ENCODE data around the gene COL19A1.

COL19A1 gene

DNA sequence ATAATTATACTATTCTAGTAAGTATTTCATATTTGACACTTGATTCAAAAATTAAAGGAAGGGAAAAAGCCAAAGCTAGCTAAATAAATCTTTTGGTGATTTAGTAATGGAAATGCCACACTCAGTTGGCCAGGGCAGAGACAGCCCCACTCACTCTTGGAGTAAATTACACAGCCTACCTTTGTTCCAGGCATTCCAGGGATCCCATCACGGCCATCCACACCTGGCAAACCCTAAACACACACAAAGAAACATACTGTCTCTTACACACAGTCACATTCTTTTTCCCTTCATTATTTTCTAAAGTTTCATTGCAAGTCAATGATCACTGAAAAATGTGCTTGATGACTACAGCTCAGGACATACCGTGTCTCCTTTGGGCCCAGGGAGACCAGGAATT is 388.4 kb downstream of the COL19A1 start:
- DNase-seq (ENCODE audit: low spot score), result no peak
- TF ChIP-seq, protein P1, sequence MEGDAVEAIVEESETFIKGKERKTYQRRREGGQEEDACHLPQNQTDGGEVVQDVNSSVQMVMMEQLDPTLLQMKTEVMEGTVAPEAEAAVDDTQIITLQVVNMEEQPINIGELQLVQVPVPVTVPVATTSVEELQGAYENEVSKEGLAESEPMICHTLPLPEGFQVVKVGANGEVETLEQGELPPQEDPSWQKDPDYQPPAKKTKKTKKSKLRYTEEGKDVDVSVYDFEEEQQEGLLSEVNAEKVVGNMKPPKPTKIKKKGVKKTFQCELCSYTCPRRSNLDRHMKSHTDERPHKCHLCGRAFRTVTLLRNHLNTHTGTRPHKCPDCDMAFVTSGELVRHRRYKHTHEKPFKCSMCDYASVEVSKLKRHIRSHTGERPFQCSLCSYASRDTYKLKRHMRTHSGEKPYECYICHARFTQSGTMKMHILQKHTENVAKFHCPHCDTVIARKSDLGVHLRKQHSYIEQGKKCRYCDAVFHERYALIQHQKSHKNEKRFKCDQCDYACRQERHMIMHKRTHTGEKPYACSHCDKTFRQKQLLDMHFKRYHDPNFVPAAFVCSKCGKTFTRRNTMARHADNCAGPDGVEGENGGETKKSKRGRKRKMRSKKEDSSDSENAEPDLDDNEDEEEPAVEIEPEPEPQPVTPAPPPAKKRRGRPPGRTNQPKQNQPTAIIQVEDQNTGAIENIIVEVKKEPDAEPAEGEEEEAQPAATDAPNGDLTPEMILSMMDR (IDR thresholded peaks at IDR 0.05; ENCODE audit: extremely low read depth, missing control alignments), result no peak

DNA sequence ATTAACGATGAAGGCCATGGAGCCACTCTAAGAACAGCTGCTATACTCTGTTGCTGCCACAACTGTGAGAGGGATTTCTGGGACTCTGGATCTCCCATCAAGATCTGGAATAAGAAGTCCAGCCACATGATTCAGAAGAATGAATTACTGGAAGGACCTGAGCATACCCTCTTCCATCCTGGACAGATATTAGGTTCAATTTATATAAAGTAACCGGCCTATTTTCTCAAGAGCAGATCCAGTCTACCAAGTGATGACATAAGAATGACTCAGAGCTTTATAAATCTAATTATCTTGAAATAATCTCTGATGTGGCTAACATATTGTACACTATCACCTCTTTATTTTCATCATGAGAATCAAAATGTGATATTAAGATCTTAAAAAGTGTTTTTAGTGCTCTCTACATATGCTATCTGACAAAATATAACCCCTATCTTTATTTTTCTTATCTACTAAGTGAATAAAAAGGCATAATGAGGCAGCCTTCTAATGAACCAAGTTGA is 391.5 kb downstream of the COL19A1 start:
- TF ChIP-seq, protein P1 (IDR thresholded peaks at IDR 0.05; ENCODE audit: extremely low read depth, missing control alignments), result no peak
- no peak for DNase-seq (ENCODE audit: low spot score)

DNA sequence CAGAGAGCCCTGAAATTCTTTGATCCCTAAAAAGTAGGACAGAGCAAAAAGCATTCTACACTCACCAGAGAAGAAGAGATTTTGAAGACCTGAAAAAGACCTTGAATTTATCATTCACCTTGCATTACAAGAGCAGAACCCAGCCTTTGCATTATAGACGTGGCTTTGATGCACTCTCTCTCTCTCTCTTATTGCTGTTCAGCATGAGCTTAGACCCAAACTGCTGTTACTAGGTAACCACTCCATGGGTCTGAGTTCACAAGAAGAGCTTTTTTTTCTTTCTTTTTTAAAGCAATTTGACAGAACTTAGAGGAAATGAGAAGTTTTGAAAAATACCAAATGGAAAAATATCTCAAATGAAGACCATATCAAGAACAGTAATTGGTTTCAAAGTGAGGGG is 392.1 kb downstream of the COL19A1 start:
- no peak for DNase-seq (ENCODE audit: low spot score)
- TF ChIP-seq, protein P1 (IDR thresholded peaks at IDR 0.05; ENCODE audit: extremely low read depth, missing control alignments), result no peak
